Activated naive CD4-positive, alpha-beta T cell treated with anti-CD3 and anti-CD28 coated beads, Interleukin-2, amount 10 ng/mL, durations not matched to agents 7 days and 5 days (primary cell): ENCODE results near the gene CEP95.

Experiments used
- CTCF ChIA-PET: fragments of 350-600 bp; sonication (Branson Sonifier 250); formaldehyde crosslinking; loops from one replicate; lab custom pipeline; 2021; ENCODE audit warnings: antibody characterized with exemption; lab: Charles Lee
- DNase-seq: peaks from one replicate; pipeline ENCODE4 v3.0.0-alpha.2; 2020
- H3K27ac Mint-ChIP-seq: one replicate; pipeline ENCODE4 v1.8.0; 2021; ENCODE audit warnings: mild to moderate bottlenecking, moderate library complexity, mixed read lengths
- H3K27me3 Mint-ChIP-seq: one replicate; pipeline ENCODE4 v1.8.0; 2021; ENCODE audit warnings: mild to moderate bottlenecking, mixed read lengths
- H3K36me3 Mint-ChIP-seq: one replicate; pipeline ENCODE4 v1.8.0; 2021; ENCODE audit warnings: mixed read lengths
- H3K4me1 Mint-ChIP-seq: one replicate; pipeline ENCODE4 v1.8.0; 2021; ENCODE audit warnings: mixed read lengths
- H3K4me3 Mint-ChIP-seq: one replicate; pipeline ENCODE4 v1.8.0; 2021; ENCODE audit warnings: mild to moderate bottlenecking, moderate library complexity, mixed read lengths
- H3K9me3 Mint-ChIP-seq: one replicate; pipeline ENCODE4 v1.8.0; 2021; ENCODE audit warnings: mixed read lengths

CEP95 gene

DNA sequence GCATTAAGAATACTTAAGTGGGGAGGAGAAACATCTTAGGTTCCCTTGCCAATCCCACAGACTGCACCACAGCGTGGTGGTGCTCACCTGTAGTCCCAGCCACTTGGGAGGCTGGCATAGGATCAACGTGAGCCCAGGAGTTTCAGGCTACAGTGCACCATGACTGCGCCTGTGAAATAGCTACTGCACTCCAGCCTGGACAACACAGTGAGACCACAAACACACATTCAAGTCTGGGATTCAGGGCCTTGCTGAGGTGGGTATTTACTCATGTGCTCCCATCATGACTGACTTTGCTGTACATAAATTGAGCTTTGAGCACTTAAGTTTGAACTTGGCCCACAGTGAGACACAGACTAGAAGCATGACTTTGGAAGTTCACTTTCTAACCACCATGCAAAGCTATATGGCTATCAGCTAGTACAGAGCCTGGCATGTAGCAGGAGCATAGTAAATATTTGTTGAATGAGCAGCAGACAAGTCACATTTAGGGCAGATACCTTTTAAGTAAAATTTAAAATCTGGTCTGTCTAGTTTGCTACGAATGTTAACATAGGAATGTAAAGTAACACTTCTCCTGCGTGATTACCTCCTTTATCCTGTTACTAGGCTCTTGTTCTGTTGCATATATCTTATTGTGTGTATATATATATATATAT is 33.5 kb downstream of the CEP95 start:
- no peaks in the 10 kb centered on the region for H3K9me3 Mint-ChIP-seq
- H3K36me3 Mint-ChIP-seq = peaks cover 21% of the 10 kb centered on the region
- CTCF ChIA-PET = no interaction called here
- H3K27ac Mint-ChIP-seq = no peak overlapping the region
- no peak for DNase-seq
- H3K27me3 Mint-ChIP-seq = no peaks in the 10 kb centered on the region
- no peak overlapping the region for H3K4me3 Mint-ChIP-seq
- no peaks in the 10 kb centered on the region for H3K4me1 Mint-ChIP-seq

- H3K27me3 Mint-ChIP-seq = no peaks in the 10 kb centered on the region
- CTCF ChIA-PET = interaction anchor here (0.8 kb wide), 1 partner anchor 192 kb away, joined by 3 read pairs; no protein-coding TSS in a partner anchor
- no peak overlapping the region for H3K27ac Mint-ChIP-seq
- H3K4me3 Mint-ChIP-seq = no peak overlapping the region
- no peak for DNase-seq
- no peaks in the 10 kb centered on the region for H3K9me3 Mint-ChIP-seq
- peaks cover 10% of the 10 kb centered on the region for H3K36me3 Mint-ChIP-seq
- H3K4me1 Mint-ChIP-seq = no peaks in the 10 kb centered on the region
Observed at GRCh38 chr17:64544742-64545141, 38.0 kb downstream of the CEP95 start.

DNA sequence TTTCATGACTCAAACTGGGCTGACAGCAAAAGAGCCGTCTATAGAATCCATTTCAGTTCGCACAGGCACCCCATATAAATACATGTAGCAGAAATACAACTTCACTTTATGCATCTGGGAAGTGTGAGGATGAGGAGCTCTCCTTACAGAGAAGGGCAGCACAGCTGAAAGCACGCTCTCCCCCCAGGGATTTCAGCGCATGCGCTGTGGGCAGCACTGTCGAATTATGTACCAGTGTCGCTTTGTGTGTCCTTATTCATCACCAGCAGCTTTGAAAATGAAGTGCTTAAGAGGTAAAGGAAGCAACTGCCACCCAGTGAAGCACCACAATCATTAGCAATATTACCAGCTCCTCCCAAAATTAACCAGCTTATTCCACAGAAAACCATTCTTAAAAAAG is 39.9 kb downstream of the CEP95 start:
- CTCF ChIA-PET = interaction anchor here (1.3 kb wide), 1 partner anchor 102 kb away, joined by 3 read pairs; no protein-coding TSS in a partner anchor
- DNase-seq = no peak
- Mint-ChIP-seq H3K9me3 (no peaks in the 10 kb centered on the region), H3K27me3 (no peaks in the 10 kb centered on the region), H3K36me3 (peaks cover 14% of the 10 kb centered on the region), H3K27ac (no peak overlapping the region), H3K4me3 (no peak overlapping the region), H3K4me1 (no peaks in the 10 kb centered on the region)

DNA sequence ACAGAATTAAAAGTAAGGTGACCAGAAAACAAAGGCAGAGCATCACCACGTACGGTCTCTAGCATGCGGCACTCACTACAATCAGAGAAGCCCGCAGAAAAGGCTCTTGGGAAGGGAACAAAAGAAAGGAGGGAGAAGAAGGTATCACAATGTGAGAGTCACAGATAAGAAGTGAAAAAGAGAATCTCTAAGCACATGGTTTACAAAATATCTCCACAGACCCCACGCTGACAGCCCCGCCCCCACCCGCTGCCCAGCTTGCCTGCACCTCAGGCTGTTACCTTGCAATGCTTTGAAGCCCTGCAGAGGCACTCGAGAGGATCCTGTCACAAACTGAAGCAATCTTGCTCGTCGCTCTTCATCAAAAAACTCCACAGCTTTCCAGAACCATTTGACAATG is 40.5 kb downstream of the CEP95 start:
- Mint-ChIP-seq H3K4me3 (no peak overlapping the region), H3K4me1 (no peaks in the 10 kb centered on the region), H3K36me3 (peaks cover 14% of the 10 kb centered on the region), H3K27me3 (no peaks in the 10 kb centered on the region), H3K9me3 (no peaks in the 10 kb centered on the region), H3K27ac (no peak overlapping the region)
- no peak for DNase-seq
- CTCF ChIA-PET = interaction anchor here (0.9 to 1.3 kb wide), 2 partner anchors 25 to 102 kb away, joined by 3 read pairs; no protein-coding TSS in a partner anchor

- CTCF ChIA-PET = no interaction called here
- no peak overlapping the region for H3K4me3 Mint-ChIP-seq
- H3K27ac Mint-ChIP-seq = no peak overlapping the region
- peaks cover 19% of the 10 kb centered on the region for H3K36me3 Mint-ChIP-seq
- no peaks in the 10 kb centered on the region for H3K9me3 Mint-ChIP-seq
- no peaks in the 10 kb centered on the region for H3K4me1 Mint-ChIP-seq
- no peaks in the 10 kb centered on the region for H3K27me3 Mint-ChIP-seq
- DNase-seq = no peak
Observed at GRCh38 chr17:64551461-64551860, 44.7 kb downstream of the CEP95 start.

GRCh38 chr17:64554028-64554637 is 47.4 kb downstream of the CEP95 start:
- H3K4me1 Mint-ChIP-seq = no peaks in the 10 kb centered on the region
- CTCF ChIA-PET = interaction anchor here (0.7 kb wide), 2 partner anchors 13 to 134 kb away, joined by 3 read pairs; no protein-coding TSS in a partner anchor
- H3K27me3 Mint-ChIP-seq = no peaks in the 10 kb centered on the region
- no peaks in the 10 kb centered on the region for H3K9me3 Mint-ChIP-seq
- no peak overlapping the region for H3K4me3 Mint-ChIP-seq
- no peak overlapping the region for H3K27ac Mint-ChIP-seq
- peaks cover 18% of the 10 kb centered on the region for H3K36me3 Mint-ChIP-seq
- DNase-seq = no peak

DNA sequence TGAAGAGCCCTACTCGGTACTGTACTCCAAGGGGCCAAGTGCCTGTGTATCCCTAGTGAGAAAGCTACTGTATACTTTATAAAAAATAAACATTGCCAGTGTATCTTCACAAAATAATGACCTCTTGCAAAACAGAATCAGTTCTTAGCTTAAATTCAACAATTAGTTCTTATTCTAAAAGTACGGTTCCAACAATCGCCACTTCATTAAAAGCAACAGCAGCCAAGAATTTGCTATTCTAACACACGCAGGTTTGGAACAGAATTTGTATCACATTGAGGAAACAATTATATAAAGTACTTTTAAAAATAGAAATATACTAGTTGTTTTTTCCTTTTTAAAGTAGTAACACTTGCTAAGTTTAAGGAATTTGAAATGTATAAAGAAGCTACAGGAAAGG is 48.5 kb downstream of the CEP95 start:
- peaks cover 18% of the 10 kb centered on the region for H3K36me3 Mint-ChIP-seq
- no peaks in the 10 kb centered on the region for H3K4me1 Mint-ChIP-seq
- no peak overlapping the region for H3K27ac Mint-ChIP-seq
- CTCF ChIA-PET = no interaction called here
- no peak for DNase-seq
- no peaks in the 10 kb centered on the region for H3K9me3 Mint-ChIP-seq
- H3K27me3 Mint-ChIP-seq = no peaks in the 10 kb centered on the region
- no peak overlapping the region for H3K4me3 Mint-ChIP-seq

- Mint-ChIP-seq H3K4me3 (no peak overlapping the region), H3K4me1 (no peaks in the 10 kb centered on the region), H3K27me3 (no peaks in the 10 kb centered on the region), H3K27ac (no peak overlapping the region), H3K9me3 (no peaks in the 10 kb centered on the region), H3K36me3 (peaks cover 18% of the 10 kb centered on the region)
- no peak for DNase-seq
- CTCF ChIA-PET = no interaction called here
Observed at GRCh38 chr17:64564098-64564497, 57.3 kb downstream of the CEP95 start.

- Mint-ChIP-seq H3K4me3 (no peak overlapping the region), H3K9me3 (no peaks in the 10 kb centered on the region), H3K36me3 (peaks cover 18% of the 10 kb centered on the region), H3K4me1 (no peaks in the 10 kb centered on the region), H3K27ac (no peak overlapping the region), H3K27me3 (no peaks in the 10 kb centered on the region)
- CTCF ChIA-PET = no interaction called here
- DNase-seq = no peak
Observed at GRCh38 chr17:64565563-64565962, 58.8 kb downstream of the CEP95 start.

DNA sequence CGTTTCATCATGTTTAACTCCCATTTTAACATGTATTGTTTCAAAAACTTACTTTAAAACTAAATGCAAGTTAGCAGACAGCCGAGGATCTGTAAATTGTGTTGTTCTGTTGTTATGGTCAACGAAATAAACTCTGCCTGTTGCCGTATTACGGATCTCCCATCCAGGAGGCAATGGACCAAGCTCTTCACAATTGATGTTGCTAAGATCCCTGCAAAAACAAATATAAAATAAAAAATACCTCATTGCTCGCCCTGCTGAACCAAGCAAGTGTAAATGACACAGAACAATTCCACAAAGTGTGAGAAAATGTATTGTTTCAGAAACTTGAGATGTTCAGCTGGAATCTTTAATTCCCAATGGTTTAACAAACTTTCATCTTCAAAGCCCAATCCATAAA is 65.0 kb downstream of the CEP95 start:
- H3K36me3 Mint-ChIP-seq = peaks cover 11% of the 10 kb centered on the region
- peaks cover 11% of the 10 kb centered on the region for H3K4me1 Mint-ChIP-seq
- no peak for DNase-seq
- no peak overlapping the region for H3K4me3 Mint-ChIP-seq
- H3K27ac Mint-ChIP-seq = no peak overlapping the region
- CTCF ChIA-PET = interaction anchor here (1.6 kb wide), 1 partner anchor 31 kb away, joined by 3 read pairs; no protein-coding TSS in a partner anchor
- no peaks in the 10 kb centered on the region for H3K9me3 Mint-ChIP-seq
- H3K27me3 Mint-ChIP-seq = no peaks in the 10 kb centered on the region

DNA sequence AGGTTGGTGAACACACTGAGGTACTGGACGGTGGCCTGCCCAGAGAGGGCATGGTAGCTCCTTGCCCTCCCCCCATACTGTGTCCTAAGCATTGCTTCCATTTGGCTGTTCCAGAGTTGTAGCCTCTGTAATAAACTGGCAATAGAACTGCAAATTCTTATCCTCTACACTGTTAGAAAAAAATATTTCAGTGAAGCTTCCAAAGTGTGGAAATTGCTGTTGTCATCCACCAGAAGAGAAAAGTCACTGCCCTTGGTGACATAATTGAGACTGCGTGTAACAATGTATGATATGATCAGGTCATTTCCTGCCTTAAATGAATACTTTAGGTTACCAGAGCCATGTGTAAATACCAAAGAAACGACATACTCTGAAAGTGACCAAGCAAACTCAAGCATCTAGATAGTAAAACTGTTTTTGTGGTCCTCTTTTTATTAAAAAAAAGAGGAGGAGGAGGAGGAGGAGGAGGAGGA is 65.9 kb downstream of the CEP95 start:
- Mint-ChIP-seq H3K36me3 (peaks cover 15% of the 10 kb centered on the region), H3K4me3 (no peak overlapping the region), H3K4me1 (peaks cover 11% of the 10 kb centered on the region), H3K27me3 (no peaks in the 10 kb centered on the region), H3K27ac (peak overlapping the region; percentile 64), H3K9me3 (no peaks in the 10 kb centered on the region)
- DNase-seq = no peak
- CTCF ChIA-PET = interaction anchor here (1.1 to 1.6 kb wide), 2 partner anchors 30 to 39 kb away, joined by 3 to 4 read pairs; no protein-coding TSS in a partner anchor

DNA sequence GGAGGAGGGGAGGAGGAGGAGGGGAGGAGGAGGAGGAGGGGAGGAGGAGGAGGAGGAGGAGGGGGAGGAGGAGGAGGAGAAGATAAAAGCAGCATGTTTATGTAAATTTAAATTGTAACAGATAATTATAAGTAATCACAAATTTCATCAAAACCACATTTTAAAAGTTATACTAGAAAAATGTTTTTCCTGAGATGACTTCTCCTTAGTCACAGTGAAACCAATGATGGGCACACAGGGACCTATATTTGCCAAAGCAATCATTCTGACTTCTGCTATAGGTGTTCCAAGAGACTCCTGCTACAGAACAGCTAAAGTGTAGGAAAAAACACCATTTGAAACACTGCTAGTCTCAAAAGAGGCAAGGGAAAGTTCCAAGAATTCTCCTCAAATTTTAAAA is 66.4 kb downstream of the CEP95 start:
- Mint-ChIP-seq H3K4me1 (peaks cover 11% of the 10 kb centered on the region), H3K36me3 (peaks cover 16% of the 10 kb centered on the region), H3K27ac (no peak overlapping the region), H3K27me3 (no peaks in the 10 kb centered on the region), H3K9me3 (no peaks in the 10 kb centered on the region), H3K4me3 (no peak overlapping the region)
- DNase-seq = no peak
- CTCF ChIA-PET = interaction anchor here (1.1 kb wide), 1 partner anchor 39 kb away, joined by 4 read pairs; no protein-coding TSS in a partner anchor

DNA sequence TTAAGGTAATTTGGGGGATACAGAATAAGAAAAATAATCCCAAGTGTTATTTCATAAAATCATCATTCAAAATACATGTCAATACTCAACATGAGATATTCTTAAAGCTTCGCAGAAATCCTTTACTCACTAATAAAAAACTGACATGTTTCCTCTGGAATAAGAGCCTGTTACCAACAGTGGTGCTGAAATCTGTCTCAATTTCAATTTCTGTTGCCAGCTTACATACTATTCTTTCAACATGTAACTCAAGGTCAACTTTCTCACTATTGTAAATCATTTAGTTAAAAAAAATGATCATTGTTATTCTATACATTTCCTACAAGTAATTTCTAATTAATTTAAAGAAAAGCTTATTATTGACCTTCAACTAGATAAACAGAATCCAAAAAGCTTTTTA is 67.9 kb downstream of the CEP95 start:
- H3K27ac Mint-ChIP-seq = no peak overlapping the region
- no peaks in the 10 kb centered on the region for H3K27me3 Mint-ChIP-seq
- H3K4me1 Mint-ChIP-seq = peaks cover 11% of the 10 kb centered on the region
- no peaks in the 10 kb centered on the region for H3K9me3 Mint-ChIP-seq
- CTCF ChIA-PET = interaction anchor here (0.6 to 1.5 kb wide), 3 partner anchors 28 to 75 kb away, joined by 3 to 5 read pairs (median 4); no protein-coding TSS in a partner anchor
- H3K36me3 Mint-ChIP-seq = peaks cover 14% of the 10 kb centered on the region
- no peak overlapping the region for H3K4me3 Mint-ChIP-seq
- DNase-seq = no peak

GRCh38 chr17:64575431-64575830 is 68.7 kb downstream of the CEP95 start:
- Mint-ChIP-seq H3K9me3 (no peaks in the 10 kb centered on the region), H3K4me3 (no peak overlapping the region), H3K27me3 (no peaks in the 10 kb centered on the region), H3K36me3 (peaks cover 11% of the 10 kb centered on the region), H3K27ac (no peak overlapping the region), H3K4me1 (peaks cover 11% of the 10 kb centered on the region)
- CTCF ChIA-PET = interaction anchor here (1.1 to 1.5 kb wide), 2 partner anchors 27 to 74 kb away, joined by 4 to 5 read pairs; no protein-coding TSS in a partner anchor
- DNase-seq = no peak
